ENCODE measurements around the gene TEX36.

The TEX36 gene

GRCh38 chr10:125708971-125709503 is 26.1 kb upstream of the TEX36 start:
- TF ChIP-seq TAF1 (IDR thresholded peaks at IDR 0.05; ENCODE audit: borderline replicate concordance, insufficient read depth, low read length) = no peak
- no peak for TF ChIP-seq FOXP2 (optimal IDR thresholded peaks at IDR 0.05; ENCODE audit: borderline replicate concordance, extremely low read depth, extremely low read length, insufficient read depth)
- TF ChIP-seq POLR2AphosphoS5 (IDR thresholded peaks at IDR 0.05; ENCODE audit: low read depth, low read length) = no peak
- TF ChIP-seq, protein P1, sequence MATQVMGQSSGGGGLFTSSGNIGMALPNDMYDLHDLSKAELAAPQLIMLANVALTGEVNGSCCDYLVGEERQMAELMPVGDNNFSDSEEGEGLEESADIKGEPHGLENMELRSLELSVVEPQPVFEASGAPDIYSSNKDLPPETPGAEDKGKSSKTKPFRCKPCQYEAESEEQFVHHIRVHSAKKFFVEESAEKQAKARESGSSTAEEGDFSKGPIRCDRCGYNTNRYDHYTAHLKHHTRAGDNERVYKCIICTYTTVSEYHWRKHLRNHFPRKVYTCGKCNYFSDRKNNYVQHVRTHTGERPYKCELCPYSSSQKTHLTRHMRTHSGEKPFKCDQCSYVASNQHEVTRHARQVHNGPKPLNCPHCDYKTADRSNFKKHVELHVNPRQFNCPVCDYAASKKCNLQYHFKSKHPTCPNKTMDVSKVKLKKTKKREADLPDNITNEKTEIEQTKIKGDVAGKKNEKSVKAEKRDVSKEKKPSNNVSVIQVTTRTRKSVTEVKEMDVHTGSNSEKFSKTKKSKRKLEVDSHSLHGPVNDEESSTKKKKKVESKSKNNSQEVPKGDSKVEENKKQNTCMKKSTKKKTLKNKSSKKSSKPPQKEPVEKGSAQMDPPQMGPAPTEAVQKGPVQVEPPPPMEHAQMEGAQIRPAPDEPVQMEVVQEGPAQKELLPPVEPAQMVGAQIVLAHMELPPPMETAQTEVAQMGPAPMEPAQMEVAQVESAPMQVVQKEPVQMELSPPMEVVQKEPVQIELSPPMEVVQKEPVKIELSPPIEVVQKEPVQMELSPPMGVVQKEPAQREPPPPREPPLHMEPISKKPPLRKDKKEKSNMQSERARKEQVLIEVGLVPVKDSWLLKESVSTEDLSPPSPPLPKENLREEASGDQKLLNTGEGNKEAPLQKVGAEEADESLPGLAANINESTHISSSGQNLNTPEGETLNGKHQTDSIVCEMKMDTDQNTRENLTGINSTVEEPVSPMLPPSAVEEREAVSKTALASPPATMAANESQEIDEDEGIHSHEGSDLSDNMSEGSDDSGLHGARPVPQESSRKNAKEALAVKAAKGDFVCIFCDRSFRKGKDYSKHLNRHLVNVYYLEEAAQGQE (IDR thresholded peaks at IDR 0.05; ENCODE audit: insufficient read depth in 1 of 2, low read depth in 2 of 2, low read length in 2 of 2) = no peak
- TF ChIP-seq SIN3A (IDR thresholded peaks at IDR 0.05; ENCODE audit: borderline replicate concordance, insufficient read depth, low read length) = no peak

DNA sequence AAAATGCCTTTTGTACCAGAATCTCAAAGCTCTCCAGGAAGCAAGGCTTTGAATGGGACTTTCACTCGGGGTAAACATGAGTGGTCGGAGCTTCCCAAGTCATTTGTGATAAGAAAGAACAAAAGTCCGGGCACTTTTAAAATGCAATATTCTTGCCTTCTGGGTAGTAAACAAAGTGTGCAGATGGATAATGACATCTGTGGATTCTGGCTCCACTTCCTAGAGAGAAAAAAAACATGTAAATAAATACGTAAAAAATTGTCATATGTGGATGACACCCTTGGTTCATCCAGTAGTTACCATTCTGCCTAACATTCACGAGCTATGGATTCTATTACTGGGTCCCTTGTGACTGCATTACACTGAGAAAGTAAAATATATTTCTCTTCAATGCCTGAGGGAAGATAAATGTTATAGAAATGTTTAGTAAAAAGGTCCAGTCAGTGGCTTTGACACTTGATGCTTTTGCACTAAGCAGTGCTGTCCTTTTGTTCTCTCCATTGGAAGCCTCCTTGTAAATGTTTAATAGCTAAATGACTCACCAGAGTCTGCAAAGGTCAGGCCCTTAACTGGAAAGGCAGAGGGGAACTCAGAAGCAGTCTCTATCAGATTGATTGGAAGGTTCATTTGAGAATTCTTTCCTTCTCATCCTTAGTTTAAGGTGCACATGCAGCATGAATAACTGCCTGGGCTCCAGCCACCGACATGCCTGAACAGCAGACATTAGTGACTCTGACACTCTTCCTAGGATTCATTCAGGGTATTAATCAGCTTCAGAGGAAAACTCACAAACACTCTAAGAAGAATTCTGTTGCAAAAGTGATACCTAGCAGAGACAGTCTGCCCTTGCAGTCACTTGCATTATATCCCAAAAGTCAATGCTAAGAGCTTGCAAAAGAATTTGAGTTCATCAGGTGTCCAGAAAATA is 24.8 kb upstream of the TEX36 start:
- no peak for TF ChIP-seq SIN3A (IDR thresholded peaks at IDR 0.05; ENCODE audit: borderline replicate concordance, insufficient read depth, low read length)
- no peak for TF ChIP-seq FOXP2 (optimal IDR thresholded peaks at IDR 0.05; ENCODE audit: borderline replicate concordance, extremely low read depth, extremely low read length, insufficient read depth)
- no peak for TF ChIP-seq POLR2AphosphoS5 (IDR thresholded peaks at IDR 0.05; ENCODE audit: low read depth, low read length)

DNA sequence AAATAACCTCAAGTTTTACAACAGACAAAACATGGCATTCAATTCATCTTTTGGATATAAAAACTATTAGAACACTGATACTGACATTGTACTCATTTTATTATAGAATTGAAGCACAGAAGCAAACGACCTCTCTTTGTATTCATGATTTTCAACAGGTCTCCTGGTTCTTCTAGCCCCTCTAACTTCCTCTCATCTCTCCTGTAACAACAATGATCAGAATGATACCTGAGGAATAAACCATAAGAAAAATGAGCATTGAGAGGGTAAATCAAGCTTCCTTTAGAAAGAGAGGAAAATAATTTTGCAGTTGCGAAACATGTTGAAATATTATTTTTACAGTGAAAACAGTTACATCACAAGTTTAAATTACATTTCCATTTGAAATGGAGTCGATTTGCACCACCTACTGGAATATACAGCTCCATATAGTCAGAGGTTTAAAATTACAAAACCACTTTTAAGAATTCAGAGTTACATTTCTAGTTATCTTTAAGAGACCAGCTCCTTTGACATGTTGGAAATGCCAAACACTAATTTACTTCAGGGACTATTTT is 17.5 kb upstream of the TEX36 start:
- TF ChIP-seq, protein P1 (IDR thresholded peaks at IDR 0.05; ENCODE audit: insufficient read depth in 1 of 2, low read depth in 2 of 2, low read length in 2 of 2) = no peak
- TF ChIP-seq SIN3A (IDR thresholded peaks at IDR 0.05; ENCODE audit: borderline replicate concordance, insufficient read depth, low read length) (no peak), FOXP2 (optimal IDR thresholded peaks at IDR 0.05; ENCODE audit: borderline replicate concordance, extremely low read depth, extremely low read length, insufficient read depth) (no peak), POLR2AphosphoS5 (IDR thresholded peaks at IDR 0.05; ENCODE audit: low read depth, low read length) (no peak), TAF1 (IDR thresholded peaks at IDR 0.05; ENCODE audit: borderline replicate concordance, insufficient read depth, low read length) (no peak)

- TF ChIP-seq FOXP2 (optimal IDR thresholded peaks at IDR 0.05; ENCODE audit: borderline replicate concordance, extremely low read depth, extremely low read length, insufficient read depth) = no peak
- no peak for TF ChIP-seq POLR2AphosphoS5 (IDR thresholded peaks at IDR 0.05; ENCODE audit: low read depth, low read length)
- no peak for TF ChIP-seq TAF1 (IDR thresholded peaks at IDR 0.05; ENCODE audit: borderline replicate concordance, insufficient read depth, low read length)
- TF ChIP-seq, protein P1 (IDR thresholded peaks at IDR 0.05; ENCODE audit: insufficient read depth in 1 of 2, low read depth in 2 of 2, low read length in 2 of 2) = no peak
- no peak for TF ChIP-seq SIN3A (IDR thresholded peaks at IDR 0.05; ENCODE audit: borderline replicate concordance, insufficient read depth, low read length)
These were observed 16.7 kb upstream of the TEX36 start for GRCh38 chr10:125699562-125700143.

GRCh38 chr10:125698481-125698998 is 15.6 kb upstream of the TEX36 start:
- TF ChIP-seq SIN3A (IDR thresholded peaks at IDR 0.05; ENCODE audit: borderline replicate concordance, insufficient read depth, low read length) = no peak
- TF ChIP-seq TAF1 (IDR thresholded peaks at IDR 0.05; ENCODE audit: borderline replicate concordance, insufficient read depth, low read length) = no peak
- no peak for TF ChIP-seq POLR2AphosphoS5 (IDR thresholded peaks at IDR 0.05; ENCODE audit: low read depth, low read length)
- no peak for TF ChIP-seq FOXP2 (optimal IDR thresholded peaks at IDR 0.05; ENCODE audit: borderline replicate concordance, extremely low read depth, extremely low read length, insufficient read depth)
- TF ChIP-seq, protein P1 (IDR thresholded peaks at IDR 0.05; ENCODE audit: insufficient read depth in 1 of 2, low read depth in 2 of 2, low read length in 2 of 2) = no peak

Measured in PFSK-1 (cell line).